Tibial artery (tissue), 4 donors: ENCODE measurements around the gene SSBP2.

Source experiments
- DNase-seq, 2 donors: peaks; one replicate each; pipeline ENCODE4 v3.0.0-alpha.2; 2019
- H3K27ac ChIP-seq, 2 donors: fragments of 200-600 bp; sonication (generic) in 1 of 2; 1 replicate in 1 of 2; 2 replicates in 1 of 2; pipeline ENCODE4 v1.5.1; 2018 to 2019; ENCODE audit warnings: mild to moderate bottlenecking in 1 of 2
- H3K27me3 ChIP-seq, 2 donors: fragments of 200-600 bp; sonication (generic) in 1 of 2; one replicate each; pipeline versions ENCODE4 v1.5.1 to v1.6.0; 2016 to 2019
- H3K36me3 ChIP-seq, 3 donors: fragments of 200-600 bp; sonication (generic) in 2 of 3; one replicate each; pipeline ENCODE4 v1.5.1; 2016 to 2019; ENCODE audit warnings: mild to moderate bottlenecking in 2 of 3
- H3K4me1 ChIP-seq, 4 donors: fragments of 200-600 bp; sonication (generic) in 2 of 4; 1 replicate in 3 of 4; 2 replicates in 1 of 4; pipeline ENCODE4 v1.5.1; 2016 to 2019
- H3K4me3 ChIP-seq, 2 donors: fragments of 200-600 bp; sonication (generic) in 1 of 2; 1 replicate in 1 of 2; 2 replicates in 1 of 2; pipeline ENCODE4 v1.5.1; 2018 to 2019; ENCODE audit warnings: mild to moderate bottlenecking in 2 of 2
- H3K9me3 ChIP-seq, 3 donors: fragments of 200-600 bp; sonication (generic) in 1 of 3; one replicate each; pipeline ENCODE4 v1.5.1; 2016 to 2019
- CTCF ChIP-seq, 2 experiments: fragments of 200-600 bp in 1 of 2; fragments of 450-650 bp in 1 of 2; IDR thresholded peaks; one replicate each; pipeline ENCODE4 v1.5.1; 2017 to 2019; ENCODE audit warnings: antibody characterized with exemption in 2 of 2, mild to moderate bottlenecking in 1 of 2, moderate library complexity in 1 of 2
- intact Hi-C: fragments of 100-400 bp; cut with DNase I; formaldehyde crosslinking; loops from one replicate; pipeline ENCODE4 v1.15.0; 2023; ENCODE audit warnings: low total_unique reads

Gene SSBP2

GRCh38 chr5:81708889-81709288 is 42.0 kb downstream of the SSBP2 start:
- no peak for TF ChIP-seq CTCF (IDR thresholded peaks at IDR 0.05)

GRCh38 chr5:81703840-81704239 is 47.1 kb downstream of the SSBP2 start:
- TF ChIP-seq CTCF (IDR thresholded peaks at IDR 0.05), result no peak
- DNase-seq, result no peak
- H3K4me3 ChIP-seq, result no peak overlapping the region
- H3K27me3 ChIP-seq, result no peaks in the 10 kb centered on the region
- peaks cover 0 to 5% (median 0%) of the 10 kb centered on the region in 3 donors for H3K36me3 ChIP-seq
- H3K9me3 ChIP-seq, result peaks cover 3 to 9% (median 6%) of the 10 kb centered on the region in 3 donors
- H3K27ac ChIP-seq, result no peak overlapping the region
- peaks cover 0 to 8% (median 2%) of the 10 kb centered on the region in 4 donors for H3K4me1 ChIP-seq
- intact Hi-C loops, result no loop called here

More at GRCh38 chr5:81708889-81709288, 42.0 kb downstream of the SSBP2 start:
- Histone ChIP-seq H3K27me3 (no peaks in the 10 kb centered on the region), H3K27ac (no peak overlapping the region), H3K4me1 (peaks cover 0 to 36% (median 2%) of the 10 kb centered on the region in 4 donors), H3K36me3 (no peaks in the 10 kb centered on the region), H3K9me3 (no peaks in the 10 kb centered on the region), H3K4me3 (no peak overlapping the region)
- no peak for DNase-seq
- intact Hi-C loops, result no loop called here

GRCh38 chr5:81700166-81700565 is 50.7 kb downstream of the SSBP2 start:
- no peaks in the 10 kb centered on the region for H3K27me3 ChIP-seq
- no peak for DNase-seq
- H3K9me3 ChIP-seq, result peaks cover 3 to 9% (median 6%) of the 10 kb centered on the region in 3 donors
- intact Hi-C loops, result no loop called here
- peaks cover 0 to 5% (median 0%) of the 10 kb centered on the region in 3 donors for H3K36me3 ChIP-seq
- no peak overlapping the region for H3K4me3 ChIP-seq
- H3K4me1 ChIP-seq, result peaks cover 0 to 7% (median 0%) of the 10 kb centered on the region in 4 donors
- no peak for TF ChIP-seq CTCF (IDR thresholded peaks at IDR 0.05)
- H3K27ac ChIP-seq, result no peak overlapping the region

GRCh38 chr5:81698813-81699212 is 52.1 kb downstream of the SSBP2 start:
- no peak overlapping the region for H3K27ac ChIP-seq
- peaks cover 0 to 5% (median 0%) of the 10 kb centered on the region in 3 donors for H3K36me3 ChIP-seq
- peaks cover 0 to 7% (median 0%) of the 10 kb centered on the region in 4 donors for H3K4me1 ChIP-seq
- TF ChIP-seq CTCF (IDR thresholded peaks at IDR 0.05), result no peak
- peaks cover 3 to 9% (median 6%) of the 10 kb centered on the region in 3 donors for H3K9me3 ChIP-seq
- H3K4me3 ChIP-seq, result no peak overlapping the region
- no peaks in the 10 kb centered on the region for H3K27me3 ChIP-seq
- intact Hi-C loops, result no loop called here
- no peak for DNase-seq

GRCh38 chr5:81696418-81697397 is 54.2 kb downstream of the SSBP2 start:
- Histone ChIP-seq H3K27me3 (no peaks in the 10 kb centered on the region), H3K4me3 (no peak overlapping the region), H3K4me1 (peaks cover 0 to 7% (median 0%) of the 10 kb centered on the region in 4 donors), H3K36me3 (peaks cover 0 to 8% (median 5%) of the 10 kb centered on the region in 3 donors), H3K9me3 (peaks cover 3 to 11% (median 10%) of the 10 kb centered on the region in 3 donors), H3K27ac (no peak overlapping the region)
- no peak for TF ChIP-seq CTCF (IDR thresholded peaks at IDR 0.05)
- DNase-seq, result no peak
- intact Hi-C loops, result no loop called here
